ENCODE measurements around the gene CAPN10. TPM values are rescaled to one million over a fixed set of nuclear protein-coding genes. Genes with fewer than 3 reads are reported as not detected.

Gene CAPN10
- total RNA-seq, 1 experiment from 2014 or later, result 23.8 TPM

Other genes starting within 250 kb of the CAPN10 start
- 9.7 and 20.1 TPM in 2 replicates for gene GPC1, start 151.1 kb upstream of the CAPN10 start, total RNA-seq (2014; rRNA removed; shearing (Covaris generic))
- 1.8 and 4.7 TPM in 2 replicates for gene ANKMY1, start 28.7 kb upstream of the CAPN10 start, total RNA-seq (2014; rRNA removed; shearing (Covaris generic))
- gene DUSP28, start 26.4 kb upstream of the CAPN10 start, total RNA-seq (2014; rRNA removed; shearing (Covaris generic)), result 2.8 and 3.3 TPM in 2 replicates
- 1.8 and 2.3 TPM in 2 replicates for gene RNPEPL1, start 18.2 kb upstream of the CAPN10 start, total RNA-seq (2014; rRNA removed; shearing (Covaris generic))
- 0.33 and 1.1 TPM in 2 replicates for gene GPR35, start 38.7 kb downstream of the CAPN10 start, total RNA-seq (2014; rRNA removed; shearing (Covaris generic))
- not detected in 2 replicates for gene AQP12B, start 96.2 kb downstream of the CAPN10 start, total RNA-seq (2014; rRNA removed; shearing (Covaris generic))
- gene AQP12A, start 105.1 kb downstream of the CAPN10 start, total RNA-seq (2014; rRNA removed; shearing (Covaris generic)), result not detected in 2 replicates
- 15.0 and 16.2 TPM in 2 replicates for gene KIF1A, start 233.5 kb downstream of the CAPN10 start, total RNA-seq (2014; rRNA removed; shearing (Covaris generic))

Data from Daoy (cell line).